ENCODE results near the gene MYO9A. TPM values are rescaled to one million over a fixed set of nuclear protein-coding genes. Genes with fewer than 3 reads are reported as not detected.
"Not testable (repeated sequence)": the region's sequence is repeated elsewhere in the genome, so short reads cannot be mapped to it uniquely, and the experiment has no call there.

The MYO9A gene
- polyA plus RNA-seq, 1 donor = 30.9 TPM

GRCh38 chr15:72086920-72087648 lies 30.9 kb downstream of the MYO9A start:
- no peak for DNase-seq (ENCODE audit: low read depth)

GRCh38 chr15:72086010-72086697 lies 31.8 kb downstream of the MYO9A start:
- no peak for DNase-seq (ENCODE audit: low read depth)

- no peak for DNase-seq (ENCODE audit: low read depth)
Observed at GRCh38 chr15:72082176-72082575, 35.8 kb downstream of the MYO9A start.

- no peak for DNase-seq (ENCODE audit: low read depth)
Observed at GRCh38 chr15:72078887-72079286, 39.1 kb downstream of the MYO9A start.

GRCh38 chr15:72077950-72078349 lies 40.0 kb downstream of the MYO9A start:
- no peak for DNase-seq (ENCODE audit: low read depth)

GRCh38 chr15:72074335-72075060 lies 43.5 kb downstream of the MYO9A start:
- no peak for DNase-seq (ENCODE audit: low read depth)

- DNase-seq (ENCODE audit: low read depth) = not testable (repeated sequence)
Observed at GRCh38 chr15:72071448-72071825, 46.5 kb downstream of the MYO9A start.

GRCh38 chr15:72070817-72071447 lies 47.0 kb downstream of the MYO9A start:
- DNase-seq (ENCODE audit: low read depth) = no peak

GRCh38 chr15:72068856-72069255 lies 49.1 kb downstream of the MYO9A start:
- no peak for DNase-seq (ENCODE audit: low read depth)

GRCh38 chr15:72065801-72066200 lies 52.1 kb downstream of the MYO9A start:
- DNase-seq (ENCODE audit: low read depth) = no peak

- DNase-seq (ENCODE audit: low read depth) = no peak
Observed at GRCh38 chr15:72063186-72063585, 54.8 kb downstream of the MYO9A start.

- DNase-seq (ENCODE audit: low read depth) = no peak
Observed at GRCh38 chr15:72062319-72062718, 55.6 kb downstream of the MYO9A start.

- DNase-seq (ENCODE audit: low read depth) = no peak
Observed at GRCh38 chr15:72060687-72061250, 57.2 kb downstream of the MYO9A start.

GRCh38 chr15:72058585-72058984 lies 59.4 kb downstream of the MYO9A start:
- DNase-seq (ENCODE audit: low read depth) = no peak

- no peak for DNase-seq (ENCODE audit: low read depth)
Observed at GRCh38 chr15:72057548-72058091, 60.3 kb downstream of the MYO9A start.

GRCh38 chr15:72056217-72056616 lies 61.7 kb downstream of the MYO9A start:
- DNase-seq (ENCODE audit: low read depth) = not testable (repeated sequence)

- not testable (repeated sequence) for DNase-seq (ENCODE audit: low read depth)
Observed at GRCh38 chr15:72053297-72053696, 64.7 kb downstream of the MYO9A start.

- DNase-seq (ENCODE audit: low read depth) = no peak
Observed at GRCh38 chr15:72050700-72051099, 67.2 kb downstream of the MYO9A start.

GRCh38 chr15:72047020-72047419 lies 70.9 kb downstream of the MYO9A start:
- no peak for DNase-seq (ENCODE audit: low read depth)

- peak; percentile 26 for DNase-seq (ENCODE audit: low read depth)
Observed at GRCh38 chr15:72044956-72045355, 73.0 kb downstream of the MYO9A start.

- DNase-seq (ENCODE audit: low read depth) = no peak
Observed at GRCh38 chr15:72042865-72043264, 75.1 kb downstream of the MYO9A start.

- no peak for DNase-seq (ENCODE audit: low read depth)
Observed at GRCh38 chr15:72042054-72042453, 75.9 kb downstream of the MYO9A start.
